ENCODE data around the gene TBRG1.

- TF ChIP-seq ATF2 (IDR thresholded peaks at IDR 0.05; ENCODE audit: low read length) (no peak), POLR2AphosphoS5 (IDR thresholded peaks at IDR 0.05; ENCODE audit: low read depth, low read length) (no peak), RAD21 (IDR thresholded peaks at IDR 0.05 in 1 of 2, conservative IDR thresholded peaks at IDR 0.05 in 1 of 2; ENCODE audit: low read depth in 2 of 2, low read length in 2 of 2) (no peak), JUN (IDR thresholded peaks at IDR 0.05; ENCODE audit: low read depth, low read length) (no peak), POLR2A (IDR thresholded peaks at IDR 0.05; ENCODE audit: control extremely low read depth in 1 of 2, low read depth in 2 of 2, low read length in 2 of 2) (no peak), MAX (IDR thresholded peaks at IDR 0.05) (no peak), EZH2 (IDR thresholded peaks at IDR 0.05; ENCODE audit: low read depth, low read length, severe bottlenecking) (no peak), ZNF274 (IDR thresholded peaks at IDR 0.05; ENCODE audit: borderline replicate concordance, extremely low read depth, low read length) (no peak), ASH2L (IDR thresholded peaks at IDR 0.05; ENCODE audit: low read length) (no peak), JUND (IDR thresholded peaks at IDR 0.05; ENCODE audit: low read length) (no peak)
- TF ChIP-seq, protein P1, sequence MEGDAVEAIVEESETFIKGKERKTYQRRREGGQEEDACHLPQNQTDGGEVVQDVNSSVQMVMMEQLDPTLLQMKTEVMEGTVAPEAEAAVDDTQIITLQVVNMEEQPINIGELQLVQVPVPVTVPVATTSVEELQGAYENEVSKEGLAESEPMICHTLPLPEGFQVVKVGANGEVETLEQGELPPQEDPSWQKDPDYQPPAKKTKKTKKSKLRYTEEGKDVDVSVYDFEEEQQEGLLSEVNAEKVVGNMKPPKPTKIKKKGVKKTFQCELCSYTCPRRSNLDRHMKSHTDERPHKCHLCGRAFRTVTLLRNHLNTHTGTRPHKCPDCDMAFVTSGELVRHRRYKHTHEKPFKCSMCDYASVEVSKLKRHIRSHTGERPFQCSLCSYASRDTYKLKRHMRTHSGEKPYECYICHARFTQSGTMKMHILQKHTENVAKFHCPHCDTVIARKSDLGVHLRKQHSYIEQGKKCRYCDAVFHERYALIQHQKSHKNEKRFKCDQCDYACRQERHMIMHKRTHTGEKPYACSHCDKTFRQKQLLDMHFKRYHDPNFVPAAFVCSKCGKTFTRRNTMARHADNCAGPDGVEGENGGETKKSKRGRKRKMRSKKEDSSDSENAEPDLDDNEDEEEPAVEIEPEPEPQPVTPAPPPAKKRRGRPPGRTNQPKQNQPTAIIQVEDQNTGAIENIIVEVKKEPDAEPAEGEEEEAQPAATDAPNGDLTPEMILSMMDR (IDR thresholded peaks at IDR 0.05; ENCODE audit: control extremely low read depth in 1 of 3, insufficient read depth in 1 of 3, low read depth in 1 of 3, low read length in 3 of 3): no peak
These were observed 13.3 kb downstream of the TBRG1 start for GRCh38 chr11:124635932-124636331.

Data from H1 (cell line).